ENCODE measurements around the gene SOBP.

Gene SOBP

DNA sequence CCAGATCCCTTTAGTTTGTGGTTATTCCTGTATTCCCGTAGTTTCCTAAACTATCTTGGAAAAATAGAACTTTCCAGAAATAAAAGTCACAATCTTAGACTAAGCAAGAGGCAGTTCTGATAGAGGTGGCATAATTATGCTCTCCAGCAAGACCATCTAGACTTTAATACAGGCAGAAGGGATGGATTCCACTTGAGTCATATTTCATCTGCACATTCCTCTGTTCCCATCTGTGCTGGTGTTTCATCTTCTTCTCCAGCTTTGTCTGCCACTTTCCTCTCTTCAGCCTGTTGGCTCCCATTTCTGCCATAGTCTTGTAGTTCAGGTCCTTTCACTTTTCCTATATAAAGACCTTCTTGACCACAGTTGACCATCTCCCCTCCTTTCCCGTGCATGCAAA is 102.9 kb downstream of the SOBP start:
- DNase-seq: no peak

DNA sequence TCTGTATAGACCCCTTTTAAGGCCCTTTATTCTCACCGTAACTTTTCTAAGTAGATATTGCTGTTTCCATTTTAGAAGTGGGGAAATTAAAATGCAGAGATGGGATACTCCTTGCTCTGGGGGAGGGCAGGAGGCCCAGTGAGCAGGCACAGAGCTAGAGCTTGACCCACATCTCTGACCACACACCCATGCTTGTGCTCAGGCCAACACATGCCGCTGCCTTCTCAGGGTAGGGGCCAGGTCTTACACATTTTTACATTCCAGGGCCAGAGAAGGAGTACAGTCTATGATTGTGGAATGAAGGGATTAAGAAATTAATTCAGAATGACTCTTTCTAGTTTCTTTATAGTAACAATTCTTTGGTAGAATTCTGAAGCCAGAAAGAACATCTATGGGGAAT is 104.8 kb downstream of the SOBP start:
- no peak for DNase-seq

DNA sequence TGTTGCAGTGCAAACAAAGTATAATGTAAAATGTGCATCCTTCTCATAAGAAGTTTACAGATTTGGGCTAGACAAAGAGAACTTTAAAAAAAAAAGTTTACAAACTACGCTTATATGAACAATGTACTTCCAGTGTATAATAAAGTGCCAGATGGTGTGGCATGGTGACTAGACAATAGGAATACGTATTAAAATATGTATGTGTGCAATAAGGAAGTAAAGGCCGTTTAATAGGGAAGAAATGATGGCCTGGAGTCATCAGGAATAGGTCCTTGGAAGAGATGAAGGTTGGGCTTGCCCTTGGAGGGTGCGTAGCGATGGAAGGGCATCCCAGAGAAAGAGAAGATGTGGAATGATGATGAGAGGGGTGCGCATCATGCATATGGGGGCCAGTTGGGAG is 108.2 kb downstream of the SOBP start:
- DNase-seq: no peak

- DNase-seq: no peak
Measured at GRCh38 chr6:107599043-107599442, 109.1 kb downstream of the SOBP start.

GRCh38 chr6:107600121-107600520 is 110.2 kb downstream of the SOBP start:
- no peak for DNase-seq

DNA sequence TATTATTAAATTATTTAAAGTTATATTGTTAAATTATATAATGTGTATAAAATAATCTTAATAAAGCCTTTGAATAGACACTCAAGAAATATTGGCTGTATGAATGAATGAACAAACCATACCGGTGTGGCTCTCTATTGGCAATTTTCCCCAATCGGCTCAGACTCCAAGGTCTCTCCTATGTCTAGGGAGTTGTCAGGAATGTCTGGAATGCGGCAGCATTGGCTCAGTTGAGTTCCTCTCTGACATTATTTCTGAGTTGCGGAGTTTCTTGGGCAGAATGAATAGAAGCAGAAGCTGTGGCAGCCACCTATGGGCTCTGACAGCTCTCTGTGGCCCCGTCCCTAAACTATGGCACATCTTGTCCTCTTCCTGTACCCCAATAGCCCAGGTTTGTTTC is 111.0 kb downstream of the SOBP start:
- DNase-seq: peak; percentile 64

GRCh38 chr6:107601406-107601805 is 111.5 kb downstream of the SOBP start:
- DNase-seq: no peak

DNA sequence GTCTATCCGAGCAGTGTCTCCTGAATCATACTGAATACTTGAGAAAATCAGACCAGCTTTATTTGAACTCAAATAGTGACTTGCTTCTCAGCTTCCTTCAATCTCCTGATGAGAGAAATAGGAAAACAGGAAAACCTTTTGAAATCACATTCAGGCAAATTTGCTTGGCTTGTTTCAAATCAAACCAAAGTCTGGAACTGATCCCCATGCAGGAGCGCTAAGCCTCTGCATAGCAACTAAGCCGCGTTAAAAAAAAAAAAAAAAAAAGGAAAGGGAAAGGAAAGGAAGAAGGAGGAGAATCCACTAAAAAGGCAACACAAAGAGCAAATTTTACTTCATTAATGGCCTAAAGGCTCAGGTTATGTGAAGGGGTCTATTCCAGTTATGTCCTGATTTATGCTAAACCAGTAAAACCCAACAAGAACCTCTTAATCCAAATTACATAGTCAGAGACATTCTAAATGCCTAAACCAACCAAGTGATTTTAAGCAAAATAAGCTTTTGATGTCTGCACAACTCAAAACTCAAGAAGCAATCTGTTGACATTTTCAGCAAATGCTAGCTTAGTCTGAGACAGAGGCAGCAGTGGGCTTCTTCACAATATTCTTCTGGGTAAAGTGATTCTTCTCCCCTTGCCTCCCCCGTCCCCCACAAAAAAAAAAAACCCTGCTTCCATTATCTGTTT is 112.5 kb downstream of the SOBP start:
- DNase-seq: no peak

GRCh38 chr6:107603006-107603370 is 113.1 kb downstream of the SOBP start:
- DNase-seq: no peak

DNA sequence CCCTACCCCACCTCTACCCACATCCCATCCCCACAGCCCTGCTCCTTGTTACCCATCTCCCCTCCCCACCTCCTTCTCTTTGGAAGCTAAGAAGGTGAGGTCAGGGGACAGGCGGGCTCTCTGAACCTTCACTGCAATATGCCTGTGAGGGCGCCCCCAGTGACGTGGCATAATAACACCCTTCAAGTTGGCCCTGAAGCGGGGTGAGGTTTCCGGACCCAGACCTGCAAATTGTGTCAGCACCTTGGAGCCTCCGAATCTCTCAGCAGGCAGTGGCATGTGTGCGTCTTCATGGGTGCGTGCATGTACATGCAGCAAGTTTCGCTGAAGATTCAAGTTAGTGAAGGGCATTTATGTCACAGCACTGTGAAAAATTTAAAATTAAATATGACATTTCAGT is 114.6 kb downstream of the SOBP start:
- no peak for DNase-seq

GRCh38 chr6:107606407-107606806 is 116.5 kb downstream of the SOBP start:
- no peak for DNase-seq

DNA sequence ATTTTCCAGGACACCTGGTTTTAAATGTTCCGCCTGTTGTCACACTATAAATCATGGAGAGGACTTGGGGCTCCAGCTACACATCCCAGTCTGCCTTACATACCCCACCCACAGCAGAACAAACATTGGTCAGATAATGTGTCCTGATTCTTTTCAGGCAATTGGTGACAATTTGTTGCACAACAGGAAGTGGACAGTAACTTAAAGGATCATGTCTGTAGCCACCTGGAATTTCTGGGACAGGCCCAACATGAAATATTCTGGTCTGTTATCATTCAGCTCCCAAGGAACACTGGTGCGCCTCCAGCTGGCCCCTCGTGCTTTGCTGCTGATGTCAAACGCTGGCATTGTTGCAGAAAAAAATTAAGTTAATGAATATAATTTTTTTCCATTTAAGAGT is 117.2 kb downstream of the SOBP start:
- DNase-seq: peak; percentile 71

DNA sequence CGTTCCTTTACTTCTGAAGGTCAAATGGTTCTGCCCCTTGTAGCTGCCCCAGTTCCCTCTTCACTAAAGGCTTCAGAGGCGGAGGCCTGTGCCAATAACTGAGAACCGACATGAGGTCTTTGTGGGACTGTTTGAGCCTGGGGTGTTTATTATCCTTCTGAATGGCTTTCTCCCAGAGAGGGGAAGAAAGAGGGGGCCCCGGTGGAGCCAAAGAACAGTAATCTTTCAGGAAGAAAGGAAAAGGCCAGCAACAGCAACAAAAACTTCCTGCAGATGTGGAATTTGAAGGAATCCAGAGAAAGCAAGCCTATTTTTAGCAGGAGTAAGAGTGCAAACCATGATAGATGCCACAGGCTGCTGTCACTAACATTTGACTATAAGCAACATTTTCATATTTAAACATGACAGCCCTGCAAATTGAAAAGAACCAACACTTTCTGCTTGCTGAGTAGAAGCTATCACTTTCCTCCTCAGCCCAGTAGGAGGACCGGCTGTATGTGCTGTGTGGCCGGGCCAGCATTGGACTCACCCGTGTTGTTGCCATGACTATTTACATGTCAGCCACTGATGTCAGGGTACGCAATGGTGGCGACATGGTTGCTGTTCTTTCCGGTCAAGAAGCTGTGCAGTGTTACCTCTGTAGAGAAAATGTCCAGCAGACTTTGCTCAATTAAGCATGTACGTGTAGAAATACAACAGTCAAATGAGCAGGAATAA is 121.3 kb downstream of the SOBP start:
- DNase-seq: peak; percentile 59

GRCh38 chr6:107612762-107613415 is 123.0 kb downstream of the SOBP start:
- DNase-seq: no peak

DNA sequence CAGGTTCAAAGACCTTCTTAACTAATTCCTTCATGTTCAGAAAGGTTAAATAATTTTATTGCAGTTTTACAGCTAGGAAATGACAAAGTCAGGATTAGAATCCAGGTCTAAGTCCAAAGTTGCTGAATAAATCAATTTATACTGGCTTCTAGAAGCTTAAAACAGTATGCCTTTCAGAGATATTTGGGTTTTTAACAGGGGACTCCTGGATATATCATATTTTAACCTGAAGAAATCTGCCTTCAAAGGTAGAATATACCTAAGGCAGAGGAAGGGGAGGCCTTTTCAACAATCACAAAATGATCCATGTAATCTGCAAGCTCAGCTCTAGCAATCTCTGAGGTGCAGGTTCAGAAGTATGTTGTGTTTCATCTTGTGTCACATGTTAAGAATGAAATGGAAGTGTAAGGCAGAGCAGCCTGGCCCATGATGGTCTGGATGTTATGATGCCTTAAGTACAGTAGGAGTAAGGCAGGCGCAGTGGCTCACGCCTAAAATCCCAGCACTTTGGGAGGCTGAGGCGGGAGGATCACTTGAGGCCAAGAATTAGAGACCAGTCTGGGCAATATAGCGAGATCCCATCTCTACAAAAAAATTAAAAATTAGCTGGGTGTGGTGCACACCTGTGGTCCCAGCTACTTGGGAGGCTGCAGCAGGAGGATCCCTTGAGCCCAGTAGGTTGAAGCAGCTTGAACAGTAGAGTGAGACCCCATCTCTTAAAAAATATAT is 123.9 kb downstream of the SOBP start:
- no peak for DNase-seq

DNA sequence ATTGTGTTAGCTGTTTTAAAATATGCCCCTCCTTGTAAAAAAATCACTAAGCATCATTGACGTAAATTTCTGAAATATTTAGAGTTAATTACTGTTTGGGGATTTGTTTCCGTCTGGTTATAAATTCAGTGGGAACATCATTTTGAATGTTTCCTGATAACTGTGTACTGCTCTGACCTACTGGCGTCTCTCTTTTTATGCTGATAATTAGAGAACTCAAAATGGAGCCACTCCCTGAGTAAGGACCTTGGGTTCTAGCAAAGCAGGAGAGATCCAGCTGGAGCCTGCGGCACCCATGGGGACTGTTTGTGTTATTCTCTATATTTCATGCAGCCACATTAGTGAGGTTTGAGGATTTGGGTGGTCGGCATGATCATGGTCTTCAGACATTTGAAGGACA is 124.9 kb downstream of the SOBP start:
- DNase-seq: no peak

GRCh38 chr6:107616775-107617174 is 126.9 kb downstream of the SOBP start:
- DNase-seq: no peak

DNA sequence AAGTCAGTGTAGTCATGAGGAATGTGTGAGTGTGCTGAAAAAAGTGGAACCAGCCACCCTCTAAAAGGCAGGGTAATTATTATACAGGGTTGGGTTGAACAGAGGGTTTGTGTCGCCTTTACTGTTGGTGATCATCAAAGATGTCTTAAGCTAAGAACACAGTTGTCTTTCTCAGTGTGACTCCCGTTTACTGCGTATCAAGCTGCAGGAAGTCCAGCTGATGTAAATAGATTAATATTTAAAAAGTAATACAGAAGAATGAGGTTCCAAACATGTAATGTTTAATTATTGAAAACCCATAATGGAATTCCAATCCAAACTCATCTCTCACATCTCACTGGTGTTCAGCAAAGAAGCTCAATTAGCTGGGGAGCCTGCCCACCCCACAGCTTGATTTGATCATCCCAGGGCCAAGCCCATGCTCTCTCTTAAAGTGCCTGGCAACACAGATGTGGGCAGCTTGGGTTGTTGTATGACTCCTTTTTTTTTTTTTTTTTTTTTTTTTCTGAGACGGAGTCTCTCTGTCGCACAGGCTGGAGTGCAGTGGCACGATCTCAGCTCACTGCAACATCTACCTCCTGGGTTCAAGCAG is 127.5 kb downstream of the SOBP start:
- DNase-seq: no peak

DNA sequence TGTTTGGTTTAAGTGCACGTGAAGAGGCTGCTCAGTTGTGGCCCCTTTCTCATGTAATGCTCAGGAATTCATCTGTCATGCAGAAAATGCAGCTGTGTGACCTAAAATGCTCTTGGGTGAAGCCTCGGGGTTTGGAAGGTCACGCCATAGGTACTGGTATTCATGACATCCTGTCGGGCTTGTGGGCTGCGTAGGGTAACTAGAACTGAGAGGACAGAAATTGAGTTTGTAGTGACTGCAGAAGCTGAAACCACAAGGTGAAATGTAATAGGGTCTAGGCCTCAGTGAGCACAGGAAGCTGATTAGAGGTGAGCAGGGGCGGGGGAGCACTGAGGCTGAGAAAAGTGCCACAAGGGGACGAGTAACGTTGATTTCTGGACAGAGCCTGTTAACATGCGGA is 128.8 kb downstream of the SOBP start:
- DNase-seq: no peak

DNA sequence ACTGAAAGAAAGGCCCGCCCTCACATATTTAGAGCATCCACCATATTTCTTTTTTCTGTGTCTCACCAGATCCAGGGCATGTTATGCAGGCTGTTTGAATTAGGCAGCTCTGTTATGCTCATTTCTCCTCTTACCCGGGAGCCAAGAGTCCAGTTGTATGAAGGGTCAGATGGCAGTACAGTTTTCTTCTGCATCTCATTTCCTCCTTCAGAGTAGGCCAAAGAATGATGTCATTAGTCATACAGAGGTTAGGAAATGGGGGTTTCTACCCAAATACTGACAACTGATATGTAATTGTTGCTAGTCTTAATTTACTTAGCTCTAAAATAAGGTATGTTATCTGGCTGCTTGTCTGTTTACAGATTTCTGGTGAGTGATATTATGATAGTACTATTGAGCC is 130.8 kb downstream of the SOBP start:
- no peak for DNase-seq

DNA sequence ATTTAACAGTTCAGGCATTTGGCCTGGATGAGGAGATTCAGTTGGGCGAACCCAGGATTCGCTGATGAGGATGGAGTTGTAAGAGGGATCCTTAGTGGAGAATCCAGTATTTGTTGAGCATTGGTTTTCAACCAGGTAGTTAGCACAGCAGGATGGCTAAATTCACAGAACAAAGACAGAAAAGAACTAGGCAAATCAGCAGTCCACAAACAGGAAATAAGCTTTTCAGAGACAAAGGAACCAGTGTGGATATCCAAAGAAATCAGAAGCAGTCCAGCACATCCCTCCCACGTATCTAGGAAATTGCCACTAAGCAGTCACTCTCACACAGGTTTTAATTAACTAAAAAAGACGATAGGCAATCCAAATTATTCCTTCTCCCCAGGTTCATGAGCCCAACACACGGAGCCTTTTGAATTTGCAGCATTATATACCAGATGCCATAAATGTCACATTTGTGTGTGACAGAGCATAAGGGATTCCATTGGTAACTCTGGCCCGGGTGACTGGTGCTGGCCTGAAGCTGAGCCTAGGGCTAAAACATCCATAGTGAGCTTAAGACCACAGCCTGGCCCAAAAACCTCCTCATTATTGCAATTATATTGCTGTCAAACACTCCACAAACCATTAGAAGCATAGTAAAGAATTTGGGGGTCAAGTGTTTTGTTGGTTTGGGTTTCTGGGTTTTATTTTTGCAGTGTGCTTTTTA is 131.5 kb downstream of the SOBP start:
- no peak for DNase-seq

GRCh38 chr6:107622269-107622668 is 132.4 kb downstream of the SOBP start:
- no peak for DNase-seq

DNA sequence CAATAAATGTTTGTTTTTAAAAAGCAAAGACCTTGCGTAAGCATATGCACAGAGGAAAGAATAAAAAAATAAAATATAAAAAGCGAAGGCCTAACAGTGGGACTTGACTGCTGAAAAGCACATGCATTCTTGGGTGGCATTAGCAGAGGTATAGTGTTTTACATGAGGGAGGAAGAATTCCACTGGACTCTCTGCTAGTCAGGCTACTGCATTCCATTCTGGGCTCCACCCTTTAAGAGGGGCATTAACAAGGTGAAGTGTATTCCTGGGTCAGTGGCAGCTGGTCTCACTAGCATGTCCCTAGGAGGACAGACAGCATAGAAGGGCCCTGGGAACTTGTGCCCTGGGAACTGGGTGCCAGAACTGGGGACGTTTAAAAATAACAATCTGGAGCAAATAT is 134.1 kb downstream of the SOBP start:
- no peak for DNase-seq

Data from right hindlimb (tissue), 1 donor.